Neural cell (in vitro differentiated cells): ENCODE measurements around the gene ELMO1. TPM values are rescaled to one million over a fixed set of nuclear protein-coding genes. Genes with fewer than 3 reads are reported as not detected.

Source experiments
- H2AFZ ChIP-seq: fragments of 200-600, 300-800 bp; sonication (generic), shearing (Covaris generic); 2 replicates; pipeline ENCODE4 v1.6.0; 2014; ENCODE audit warnings: low read depth, mild to moderate bottlenecking, antibody characterized with exemption, low read length, moderate library complexity
- H3F3A ChIP-seq: fragments of 200-600 bp; shearing (Covaris generic); 2 replicates; pipeline ENCODE4 v1.6.1; 2016; ENCODE audit warnings: mild to moderate bottlenecking, moderate library complexity, mixed read lengths, antibody characterized with exemption, low read length; ENCODE audit not compliant: insufficient read depth, poor library complexity, severe bottlenecking
- H3K27ac ChIP-seq: fragments of 200-600, 300-800 bp; sonication (generic), shearing (Covaris generic); 2 replicates; pipeline ENCODE4 v1.5.1; 2014; ENCODE audit warnings: mild to moderate bottlenecking, low read length, moderate library complexity
- H3K27me3 ChIP-seq: fragments of 300-800, 200-600 bp; sonication (generic), shearing (Covaris generic); 2 replicates; pipeline ENCODE4 v1.6.0; 2014; ENCODE audit warnings: mild to moderate bottlenecking, low read depth, low read length, moderate library complexity; ENCODE audit not compliant: insufficient read depth
- H3K36me3 ChIP-seq: fragments of 300-800, 200-600 bp; sonication (generic), shearing (Covaris generic); 2 replicates; pipeline ENCODE4 v1.5.1; 2014; ENCODE audit warnings: mild to moderate bottlenecking, antibody characterized with exemption, low read length, moderate library complexity; ENCODE audit not compliant: insufficient read depth
- H3K4me2 ChIP-seq: fragments of 300-800, 200-600 bp; sonication (generic), shearing (Covaris generic); 2 replicates; pipeline ENCODE4 v1.6.0; 2014; ENCODE audit warnings: mild to moderate bottlenecking, low read length
- H3K4me3 ChIP-seq: fragments of 300-800, 200-600 bp; sonication (generic), shearing (Covaris generic); 2 replicates; pipeline ENCODE4 v1.5.1; 2014; ENCODE audit warnings: mild to moderate bottlenecking, low read length, moderate library complexity
- H3K79me2 ChIP-seq: fragments of 200-600 bp; shearing (Covaris generic); replicated peaks from 2 replicates; pipeline ENCODE4 v1.6.0; 2014; ENCODE audit warnings: mild to moderate bottlenecking, low read length, moderate library complexity; ENCODE audit not compliant: insufficient read depth
- H3K9ac ChIP-seq: fragments of 300-800, 200-600 bp; sonication (generic), shearing (Covaris generic); 2 replicates; pipeline ENCODE4 v1.6.1; 2016; ENCODE audit warnings: mild to moderate bottlenecking, low read length, mixed read lengths
- H3K9me2 ChIP-seq: fragments of 200-600 bp; shearing (Covaris generic); 2 replicates; pipeline ENCODE4 v1.6.1; 2016; ENCODE audit warnings: mild to moderate bottlenecking, low read length, mixed read lengths; ENCODE audit not compliant: insufficient read depth
- H3K9me3 ChIP-seq: fragments of 200-600, 300-800 bp; sonication (generic), shearing (Covaris generic); 2 replicates; pipeline ENCODE4 v1.6.1; 2016; ENCODE audit warnings: mild to moderate bottlenecking, mixed run types, low read length, moderate library complexity, mixed read lengths
- H4K20me1 ChIP-seq: fragments of 200-600 bp; shearing (Covaris generic); 2 replicates; pipeline ENCODE4 v1.6.1; 2016; ENCODE audit warnings: mild to moderate bottlenecking, mixed run types; ENCODE audit not compliant: insufficient read depth
- EP300 ChIP-seq: fragments of 450-650 bp; conservative IDR thresholded peaks from 2 replicates; pipeline ENCODE4 v1.6.1; 2014; ENCODE audit warnings: antibody characterized with exemption, mild to moderate bottlenecking, moderate library complexity; ENCODE audit not compliant: poor library complexity, severe bottlenecking
- EZH2 ChIP-seq: fragments of 200-600, 300-800 bp; shearing (Covaris generic), sonication (generic); IDR thresholded peaks from 2 replicates; pipeline ENCODE4 v1.6.1; 2014; ENCODE audit warnings: antibody characterized with exemption, low read length, borderline replicate concordance, mild to moderate bottlenecking; ENCODE audit not compliant: insufficient read depth, poor library complexity, severe bottlenecking
- MXI1 ChIP-seq: fragments of 450-650 bp; conservative IDR thresholded peaks from 2 replicates; pipeline ENCODE4 v1.6.1; 2014; ENCODE audit warnings: antibody characterized with exemption, mild to moderate bottlenecking; ENCODE audit not compliant: poor library complexity, severe bottlenecking
- POLR2AphosphoS5 ChIP-seq: IDR thresholded peaks from 2 replicates; pipeline ENCODE4 v1.6.1; 2012
- RAD21 ChIP-seq: fragments of 450-650 bp; conservative IDR thresholded peaks from 2 replicates; pipeline ENCODE4 v1.6.1; 2014; ENCODE audit warnings: antibody characterized with exemption, mild to moderate bottlenecking, moderate library complexity
- SMC3 ChIP-seq: fragments of 450-650 bp; conservative IDR thresholded peaks from 2 replicates; pipeline ENCODE4 v1.6.1; 2014; ENCODE audit warnings: antibody characterized with exemption, mild to moderate bottlenecking, moderate library complexity; ENCODE audit not compliant: poor library complexity
- TAF1 ChIP-seq: IDR thresholded peaks from 2 replicates; pipeline ENCODE4 v1.6.1; 2012; ENCODE audit warnings: low read depth
- polyA plus RNA-seq: library from polyadenylated mRNA; depleted of rRNA; stranded (reverse); fragments of >200 nt; gene quantifications from 2 replicates; pipeline ENCODE4 v1.2.3, GENCODE V29; 2014
- TF ChIP-seq, protein P1 (sequence below): IDR thresholded peaks from 2 replicates; pipeline ENCODE4 v1.6.1; 2012; ENCODE audit warnings: borderline replicate concordance
- TF ChIP-seq, protein P2 (sequence below): fragments of 450-650 bp; IDR thresholded peaks from 2 replicates; pipeline ENCODE4 v1.5.1; 2014; ENCODE audit warnings: antibody characterized with exemption, mild to moderate bottlenecking, moderate library complexity; ENCODE audit not compliant: poor library complexity, severe bottlenecking

Gene ELMO1
- polyA plus RNA-seq, 1 donor from 2014 or later, result 12.2 TPM

DNA sequence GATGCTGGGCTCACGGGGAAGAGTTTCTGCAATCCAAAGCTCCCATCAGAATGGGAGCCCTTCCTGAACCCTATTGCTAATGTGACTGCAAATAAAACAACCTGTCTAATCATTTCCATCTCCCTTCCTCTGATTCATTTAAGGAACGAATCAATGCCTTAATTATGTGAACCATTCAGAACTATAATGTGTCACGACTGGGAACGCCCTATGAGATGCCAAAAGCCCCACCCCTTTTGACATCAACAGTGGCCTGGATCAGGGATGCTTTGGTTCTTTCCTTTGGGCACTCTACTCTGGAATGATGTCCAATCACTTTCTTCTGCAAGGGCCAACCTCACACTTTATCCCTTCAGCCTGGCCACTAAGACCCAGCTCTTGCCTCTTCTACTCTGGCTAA lies 528.9 kb downstream of the ELMO1 start:
- Histone ChIP-seq H3K36me3 (no peaks in the 10 kb centered on the region), H3K27me3 (no peaks in the 10 kb centered on the region), H3K4me3 (no peak overlapping the region), H3K9me2 (no peaks in the 10 kb centered on the region), H3K27ac (no peak overlapping the region), H4K20me1 (no peaks in the 10 kb centered on the region), H3K79me2 (no peaks in the 10 kb centered on the region), H3K9ac (no peak overlapping the region), H2AFZ (no peak overlapping the region), H3F3A (peaks cover 6% of the 10 kb centered on the region), H3K4me2 (no peak overlapping the region), H3K9me3 (no peaks in the 10 kb centered on the region)
- TF ChIP-seq EZH2, result no peak
- TF ChIP-seq MXI1, result no peak
- no peak for TF ChIP-seq POLR2AphosphoS5
- TF ChIP-seq RAD21, result no peak
- no peak for TF ChIP-seq SMC3
- TF ChIP-seq, protein P1, sequence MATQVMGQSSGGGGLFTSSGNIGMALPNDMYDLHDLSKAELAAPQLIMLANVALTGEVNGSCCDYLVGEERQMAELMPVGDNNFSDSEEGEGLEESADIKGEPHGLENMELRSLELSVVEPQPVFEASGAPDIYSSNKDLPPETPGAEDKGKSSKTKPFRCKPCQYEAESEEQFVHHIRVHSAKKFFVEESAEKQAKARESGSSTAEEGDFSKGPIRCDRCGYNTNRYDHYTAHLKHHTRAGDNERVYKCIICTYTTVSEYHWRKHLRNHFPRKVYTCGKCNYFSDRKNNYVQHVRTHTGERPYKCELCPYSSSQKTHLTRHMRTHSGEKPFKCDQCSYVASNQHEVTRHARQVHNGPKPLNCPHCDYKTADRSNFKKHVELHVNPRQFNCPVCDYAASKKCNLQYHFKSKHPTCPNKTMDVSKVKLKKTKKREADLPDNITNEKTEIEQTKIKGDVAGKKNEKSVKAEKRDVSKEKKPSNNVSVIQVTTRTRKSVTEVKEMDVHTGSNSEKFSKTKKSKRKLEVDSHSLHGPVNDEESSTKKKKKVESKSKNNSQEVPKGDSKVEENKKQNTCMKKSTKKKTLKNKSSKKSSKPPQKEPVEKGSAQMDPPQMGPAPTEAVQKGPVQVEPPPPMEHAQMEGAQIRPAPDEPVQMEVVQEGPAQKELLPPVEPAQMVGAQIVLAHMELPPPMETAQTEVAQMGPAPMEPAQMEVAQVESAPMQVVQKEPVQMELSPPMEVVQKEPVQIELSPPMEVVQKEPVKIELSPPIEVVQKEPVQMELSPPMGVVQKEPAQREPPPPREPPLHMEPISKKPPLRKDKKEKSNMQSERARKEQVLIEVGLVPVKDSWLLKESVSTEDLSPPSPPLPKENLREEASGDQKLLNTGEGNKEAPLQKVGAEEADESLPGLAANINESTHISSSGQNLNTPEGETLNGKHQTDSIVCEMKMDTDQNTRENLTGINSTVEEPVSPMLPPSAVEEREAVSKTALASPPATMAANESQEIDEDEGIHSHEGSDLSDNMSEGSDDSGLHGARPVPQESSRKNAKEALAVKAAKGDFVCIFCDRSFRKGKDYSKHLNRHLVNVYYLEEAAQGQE, result no peak
- TF ChIP-seq TAF1, result no peak
- TF ChIP-seq, protein P2, sequence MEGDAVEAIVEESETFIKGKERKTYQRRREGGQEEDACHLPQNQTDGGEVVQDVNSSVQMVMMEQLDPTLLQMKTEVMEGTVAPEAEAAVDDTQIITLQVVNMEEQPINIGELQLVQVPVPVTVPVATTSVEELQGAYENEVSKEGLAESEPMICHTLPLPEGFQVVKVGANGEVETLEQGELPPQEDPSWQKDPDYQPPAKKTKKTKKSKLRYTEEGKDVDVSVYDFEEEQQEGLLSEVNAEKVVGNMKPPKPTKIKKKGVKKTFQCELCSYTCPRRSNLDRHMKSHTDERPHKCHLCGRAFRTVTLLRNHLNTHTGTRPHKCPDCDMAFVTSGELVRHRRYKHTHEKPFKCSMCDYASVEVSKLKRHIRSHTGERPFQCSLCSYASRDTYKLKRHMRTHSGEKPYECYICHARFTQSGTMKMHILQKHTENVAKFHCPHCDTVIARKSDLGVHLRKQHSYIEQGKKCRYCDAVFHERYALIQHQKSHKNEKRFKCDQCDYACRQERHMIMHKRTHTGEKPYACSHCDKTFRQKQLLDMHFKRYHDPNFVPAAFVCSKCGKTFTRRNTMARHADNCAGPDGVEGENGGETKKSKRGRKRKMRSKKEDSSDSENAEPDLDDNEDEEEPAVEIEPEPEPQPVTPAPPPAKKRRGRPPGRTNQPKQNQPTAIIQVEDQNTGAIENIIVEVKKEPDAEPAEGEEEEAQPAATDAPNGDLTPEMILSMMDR, result no peak
- no peak for TF ChIP-seq EP300

DNA sequence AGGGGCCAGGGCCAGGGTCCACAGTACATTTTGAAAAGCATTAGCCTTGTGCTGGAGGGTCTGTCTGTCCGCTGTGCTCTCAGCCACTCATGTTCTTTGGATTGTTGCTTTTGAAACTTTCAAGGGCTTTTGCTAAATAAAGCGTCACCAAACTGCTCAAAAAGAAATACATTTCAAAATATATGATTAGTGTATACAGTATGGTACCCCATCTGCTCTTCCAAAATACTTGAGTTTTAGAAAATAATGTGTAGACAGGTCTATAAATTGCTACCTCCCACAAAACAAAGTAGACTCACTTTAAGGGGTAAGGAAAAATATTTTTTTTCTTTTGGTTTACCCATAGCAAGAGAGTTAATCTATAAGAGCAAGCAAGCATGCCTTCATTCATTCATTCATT lies 530.1 kb downstream of the ELMO1 start:
- no peaks in the 10 kb centered on the region for H4K20me1 ChIP-seq
- TF ChIP-seq, protein P2, result no peak
- TF ChIP-seq EP300 (no peak), EZH2 (no peak), RAD21 (no peak), MXI1 (no peak), TAF1 (no peak), POLR2AphosphoS5 (no peak), SMC3 (no peak)
- TF ChIP-seq, protein P1, result no peak
- no peaks in the 10 kb centered on the region for H3K9me3 ChIP-seq
- H2AFZ ChIP-seq, result no peak overlapping the region
- no peaks in the 10 kb centered on the region for H3K79me2 ChIP-seq
- H3K9me2 ChIP-seq, result no peaks in the 10 kb centered on the region
- peaks cover 6% of the 10 kb centered on the region for H3F3A ChIP-seq
- H3K9ac ChIP-seq, result no peak overlapping the region
- no peak overlapping the region for H3K4me3 ChIP-seq
- H3K27ac ChIP-seq, result no peak overlapping the region
- H3K27me3 ChIP-seq, result no peaks in the 10 kb centered on the region
- H3K4me2 ChIP-seq, result no peak overlapping the region
- no peaks in the 10 kb centered on the region for H3K36me3 ChIP-seq
